BE2C (cell line): ENCODE results near the gene PLSCR4.

Source experiments
- DNase-seq: peaks from one replicate; pipeline ENCODE4 v3.0.0-alpha.2; 2020
- H3K27me3 ChIP-seq: fragments of 250-450 bp; sonication (Bioruptor Pico); 2 replicates; pipeline ENCODE4 v1.5.1; 2020; ENCODE audit warnings: mild to moderate bottlenecking
- H3K36me3 ChIP-seq: fragments of 250-450 bp; sonication (Bioruptor Pico); 2 replicates; pipeline ENCODE4 v1.5.1; 2020; ENCODE audit warnings: mild to moderate bottlenecking
- H3K4me1 ChIP-seq: fragments of 250-450 bp; sonication (Bioruptor Pico); 2 replicates; pipeline ENCODE4 v1.5.1; 2020
- H3K4me3 ChIP-seq: 2 replicates; pipeline ENCODE4 v1.5.1; 2011; ENCODE audit warnings: low read depth, low read length
- H3K9me3 ChIP-seq: fragments of 250-450 bp; sonication (Bioruptor Pico); 2 replicates; pipeline ENCODE4 v1.5.1; 2020
- CTCF ChIP-seq: IDR thresholded peaks from 2 replicates; pipeline ENCODE4 v1.5.1; 2012; ENCODE audit warnings: mild to moderate bottlenecking, low read depth, low read length

The PLSCR4 gene

GRCh38 chr3:146160321-146160963 is 90.5 kb downstream of the PLSCR4 start:
- peak; percentile 7 for DNase-seq

DNA sequence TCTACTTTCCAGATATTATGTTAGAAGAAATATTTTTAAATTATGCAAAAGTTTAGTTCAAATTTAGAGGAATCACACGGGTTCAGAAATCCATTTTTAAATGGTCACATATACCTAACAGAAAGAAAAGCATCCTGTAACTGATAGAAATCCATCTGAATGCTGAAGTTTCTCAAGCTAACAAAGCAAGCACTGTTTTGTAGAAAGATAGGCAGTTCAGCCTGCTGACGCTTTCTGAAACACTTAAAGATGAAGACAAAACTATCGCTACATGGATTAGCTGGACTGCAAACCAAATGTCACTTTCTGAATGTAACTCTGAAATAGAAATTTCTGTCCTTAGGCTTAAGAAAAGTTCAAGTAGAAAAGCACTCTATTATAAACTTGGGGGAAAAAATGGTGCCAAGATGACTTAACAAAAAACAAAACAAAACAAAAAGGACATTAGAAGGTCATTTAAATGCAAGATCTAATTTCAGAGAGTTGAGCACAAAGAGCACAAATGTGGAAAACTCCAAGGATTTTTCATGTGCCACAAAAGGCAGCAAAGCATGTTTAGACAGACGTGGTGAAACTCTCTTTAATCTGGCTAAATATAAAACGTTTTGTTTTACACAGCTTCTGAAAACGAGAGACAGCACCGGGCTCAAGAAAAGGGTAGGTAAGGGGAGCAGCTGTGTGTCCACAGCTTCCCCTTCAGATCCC is 91.1 kb downstream of the PLSCR4 start:
- Histone ChIP-seq H3K36me3 (no peaks in the 10 kb centered on the region), H3K9me3 (no peaks in the 10 kb centered on the region), H3K4me1 (no peaks in the 10 kb centered on the region), H3K27me3 (peaks cover 50% of the 10 kb centered on the region), H3K4me3 (no peak overlapping the region)
- no peak for DNase-seq
- no peak for TF ChIP-seq CTCF

More at GRCh38 chr3:146160321-146160963, 90.5 kb downstream of the PLSCR4 start:
- Histone ChIP-seq H3K4me3 (peak overlapping the region; percentile 34), H3K36me3 (no peaks in the 10 kb centered on the region), H3K9me3 (no peaks in the 10 kb centered on the region), H3K27me3 (peaks cover 50% of the 10 kb centered on the region), H3K4me1 (no peaks in the 10 kb centered on the region)
- TF ChIP-seq CTCF: peak; percentile 24

DNA sequence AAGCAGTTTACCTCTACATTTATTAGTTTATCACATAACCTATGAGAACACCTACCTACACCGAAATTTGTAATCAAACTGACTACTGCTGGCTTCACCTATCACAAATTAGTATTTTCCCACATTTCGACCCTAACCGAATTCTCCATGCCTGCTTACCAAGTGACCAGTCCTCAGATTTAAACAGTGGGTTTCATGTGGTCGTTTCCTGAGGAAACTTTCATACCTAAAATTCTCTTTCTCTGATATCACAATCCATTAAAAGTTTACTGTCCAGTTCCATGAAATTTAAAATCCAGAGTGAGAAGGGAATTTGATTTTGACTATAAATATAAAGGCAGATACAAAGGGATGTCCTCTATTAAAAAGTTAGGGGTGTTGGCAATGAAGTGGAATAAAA is 91.9 kb downstream of the PLSCR4 start:
- Histone ChIP-seq H3K4me3 (no peak overlapping the region), H3K4me1 (no peaks in the 10 kb centered on the region)
- no peak for TF ChIP-seq CTCF

DNA sequence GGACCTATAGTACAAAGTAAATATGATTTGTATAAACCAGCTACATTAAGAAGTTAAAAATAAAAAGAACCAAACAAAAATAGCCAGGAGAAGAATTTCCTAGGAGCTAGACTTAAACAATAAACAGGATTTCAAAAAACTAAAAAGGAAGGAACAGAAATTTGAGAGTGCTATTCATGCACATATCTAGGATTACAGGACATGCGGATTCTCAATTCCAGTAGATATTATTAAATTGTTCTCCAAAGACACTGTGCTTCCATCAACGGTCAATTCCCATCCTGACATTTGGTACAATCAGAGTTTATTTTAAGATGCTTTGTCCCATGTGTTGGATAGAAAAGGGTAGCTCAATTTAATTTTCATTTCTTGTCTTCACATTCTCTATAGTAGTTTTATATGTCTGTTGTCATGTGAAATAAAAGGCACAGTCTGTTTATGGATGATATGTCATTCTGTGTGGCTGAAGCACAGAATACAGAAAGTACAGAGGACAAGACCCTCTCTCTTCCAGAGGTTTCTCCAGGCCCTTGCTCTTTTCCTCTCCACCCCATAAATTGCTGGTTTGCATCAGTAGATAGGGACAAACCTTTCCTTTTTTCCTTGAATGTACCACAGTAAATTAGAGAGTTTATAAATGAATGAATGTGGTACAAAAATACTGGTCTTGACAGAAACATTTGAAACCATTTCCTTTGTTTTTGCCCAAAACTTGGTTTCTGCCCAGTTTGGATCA is 93.4 kb downstream of the PLSCR4 start:
- no peak overlapping the region for H3K4me3 ChIP-seq
- no peaks in the 10 kb centered on the region for H3K36me3 ChIP-seq
- no peak for DNase-seq
- peaks cover 48% of the 10 kb centered on the region for H3K27me3 ChIP-seq
- no peak for TF ChIP-seq CTCF
- no peaks in the 10 kb centered on the region for H3K4me1 ChIP-seq
- no peaks in the 10 kb centered on the region for H3K9me3 ChIP-seq

More for the DNA sequence above, 91.9 kb downstream of the PLSCR4 start:
- H3K27me3 ChIP-seq: peaks cover 50% of the 10 kb centered on the region
- H3K9me3 ChIP-seq: no peaks in the 10 kb centered on the region
- DNase-seq: no peak
- no peaks in the 10 kb centered on the region for H3K36me3 ChIP-seq

DNA sequence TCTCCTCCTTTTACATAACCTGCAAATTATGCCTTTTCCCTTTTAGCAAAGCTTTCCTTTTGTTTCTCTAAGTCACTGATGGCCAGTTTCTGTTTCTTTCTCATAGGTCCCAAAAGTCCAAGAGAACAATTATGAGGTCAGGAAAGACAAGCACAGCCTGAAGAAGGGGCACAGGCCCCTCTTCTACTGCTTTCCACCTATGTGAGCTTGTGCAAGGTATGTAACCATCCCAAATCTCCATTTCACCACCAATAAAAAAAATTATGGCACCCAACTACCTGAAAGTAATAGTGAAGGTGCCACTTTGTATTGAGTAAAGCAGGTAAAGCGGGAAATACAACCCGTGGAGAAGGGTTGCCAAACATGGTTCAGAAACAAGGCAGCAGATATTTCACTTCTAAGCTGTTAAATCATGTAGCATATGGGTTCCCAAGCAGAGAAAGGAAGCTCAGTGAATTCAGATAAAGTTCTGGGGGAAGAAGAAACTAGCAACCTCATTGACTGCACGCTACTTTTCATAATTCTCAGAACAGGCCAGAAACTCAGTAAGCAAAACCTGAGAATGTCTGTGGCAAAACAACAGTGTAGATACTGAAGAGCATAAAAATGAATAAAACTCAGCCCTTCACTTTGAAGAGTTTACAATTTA is 94.1 kb downstream of the PLSCR4 start:
- DNase-seq: no peak
- TF ChIP-seq CTCF: no peak
- Histone ChIP-seq H3K36me3 (no peaks in the 10 kb centered on the region), H3K4me1 (no peaks in the 10 kb centered on the region), H3K9me3 (no peaks in the 10 kb centered on the region), H3K4me3 (no peak overlapping the region), H3K27me3 (peaks cover 41% of the 10 kb centered on the region)
